ENCODE results near the gene POLR2M. TPM values are rescaled to one million over a fixed set of nuclear protein-coding genes. Genes with fewer than 3 reads are reported as not detected.

Gene POLR2M
- total RNA-seq, 4 donors from 2014 or later: 35.6 to 369 (median 145) TPM

- TF ChIP-seq CTCF (IDR thresholded peaks at IDR 0.05; ENCODE audit: low read depth): no peak
Observed at GRCh38 chr15:57728436-57728835, 21.9 kb downstream of the POLR2M start.

- TF ChIP-seq CTCF (IDR thresholded peaks at IDR 0.05; ENCODE audit: low read depth): no peak
Observed at GRCh38 chr15:57730876-57731275, 24.4 kb downstream of the POLR2M start.

- no peak for TF ChIP-seq CTCF (IDR thresholded peaks at IDR 0.05; ENCODE audit: low read depth)
Observed at GRCh38 chr15:57731530-57732103, 25.1 kb downstream of the POLR2M start.

GRCh38 chr15:57732526-57733331 is 26.2 kb downstream of the POLR2M start:
- no peak for TF ChIP-seq CTCF (IDR thresholded peaks at IDR 0.05; ENCODE audit: low read depth)

GRCh38 chr15:57734860-57735259 is 28.3 kb downstream of the POLR2M start:
- no peak for TF ChIP-seq CTCF (IDR thresholded peaks at IDR 0.05; ENCODE audit: low read depth)

- no peak for TF ChIP-seq CTCF (IDR thresholded peaks at IDR 0.05; ENCODE audit: low read depth)
Observed at GRCh38 chr15:57735431-57735830, 28.9 kb downstream of the POLR2M start.

- no peak for TF ChIP-seq CTCF (IDR thresholded peaks at IDR 0.05; ENCODE audit: low read depth)
Observed at GRCh38 chr15:57735891-57736290, 29.4 kb downstream of the POLR2M start.

All from subcutaneous adipose tissue (tissue), 4 donors.